VCaP (cell line): ENCODE data around the gene MYMX.

Source experiments
- H3K27ac ChIP-seq: fragments of 450-650 bp; 2 replicates; pipeline ENCODE4 v1.5.1; 2017
- TF ChIP-seq, protein P1 (sequence below): fragments of 450-650 bp; conservative IDR thresholded peaks from 2 replicates; pipeline ENCODE4 v1.5.1; 2017; ENCODE audit warnings: mild to moderate bottlenecking, moderate library complexity

MYMX gene

DNA sequence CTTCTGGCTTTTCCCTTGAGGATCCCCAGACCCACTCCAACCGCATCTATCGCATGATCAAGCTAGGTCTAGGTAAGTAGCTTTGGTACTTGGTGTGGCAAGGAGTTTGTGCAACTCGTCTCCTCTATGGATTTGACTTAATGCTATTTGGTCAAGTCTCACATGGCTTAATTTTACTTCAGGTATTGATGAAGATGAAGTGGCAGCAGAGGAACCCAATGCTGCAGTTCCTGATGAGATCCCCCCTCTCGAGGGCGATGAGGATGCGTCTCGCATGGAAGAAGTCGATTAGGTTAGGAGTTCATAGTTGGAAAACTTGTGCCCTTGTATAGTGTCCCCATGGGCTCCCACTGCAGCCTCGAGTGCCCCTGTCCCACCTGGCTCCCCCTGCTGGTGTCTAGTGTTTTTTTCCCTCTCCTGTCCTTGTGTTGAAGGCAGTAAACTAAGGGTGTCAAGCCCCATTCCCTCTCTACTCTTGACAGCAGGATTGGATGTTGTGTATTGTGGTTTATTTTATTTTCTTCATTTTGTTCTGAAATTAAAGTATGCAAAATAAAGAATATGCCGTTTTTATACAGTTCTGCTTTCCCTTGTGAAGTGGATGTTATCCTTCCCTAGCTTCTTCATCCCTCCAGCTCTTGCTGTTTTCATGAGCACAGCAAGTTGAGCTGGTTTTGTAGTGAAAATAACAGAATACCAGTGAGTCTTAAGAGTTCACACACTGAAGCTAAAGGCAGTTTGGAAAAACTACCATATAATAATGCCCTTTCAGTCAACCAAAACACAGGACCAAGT lies 36.8 kb downstream of the MYMX start:
- TF ChIP-seq, protein P1, sequence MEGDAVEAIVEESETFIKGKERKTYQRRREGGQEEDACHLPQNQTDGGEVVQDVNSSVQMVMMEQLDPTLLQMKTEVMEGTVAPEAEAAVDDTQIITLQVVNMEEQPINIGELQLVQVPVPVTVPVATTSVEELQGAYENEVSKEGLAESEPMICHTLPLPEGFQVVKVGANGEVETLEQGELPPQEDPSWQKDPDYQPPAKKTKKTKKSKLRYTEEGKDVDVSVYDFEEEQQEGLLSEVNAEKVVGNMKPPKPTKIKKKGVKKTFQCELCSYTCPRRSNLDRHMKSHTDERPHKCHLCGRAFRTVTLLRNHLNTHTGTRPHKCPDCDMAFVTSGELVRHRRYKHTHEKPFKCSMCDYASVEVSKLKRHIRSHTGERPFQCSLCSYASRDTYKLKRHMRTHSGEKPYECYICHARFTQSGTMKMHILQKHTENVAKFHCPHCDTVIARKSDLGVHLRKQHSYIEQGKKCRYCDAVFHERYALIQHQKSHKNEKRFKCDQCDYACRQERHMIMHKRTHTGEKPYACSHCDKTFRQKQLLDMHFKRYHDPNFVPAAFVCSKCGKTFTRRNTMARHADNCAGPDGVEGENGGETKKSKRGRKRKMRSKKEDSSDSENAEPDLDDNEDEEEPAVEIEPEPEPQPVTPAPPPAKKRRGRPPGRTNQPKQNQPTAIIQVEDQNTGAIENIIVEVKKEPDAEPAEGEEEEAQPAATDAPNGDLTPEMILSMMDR: peak; percentile 82
- H3K27ac ChIP-seq: peak overlapping the region; percentile 32; the same call in 1 of the 2 replicates

DNA sequence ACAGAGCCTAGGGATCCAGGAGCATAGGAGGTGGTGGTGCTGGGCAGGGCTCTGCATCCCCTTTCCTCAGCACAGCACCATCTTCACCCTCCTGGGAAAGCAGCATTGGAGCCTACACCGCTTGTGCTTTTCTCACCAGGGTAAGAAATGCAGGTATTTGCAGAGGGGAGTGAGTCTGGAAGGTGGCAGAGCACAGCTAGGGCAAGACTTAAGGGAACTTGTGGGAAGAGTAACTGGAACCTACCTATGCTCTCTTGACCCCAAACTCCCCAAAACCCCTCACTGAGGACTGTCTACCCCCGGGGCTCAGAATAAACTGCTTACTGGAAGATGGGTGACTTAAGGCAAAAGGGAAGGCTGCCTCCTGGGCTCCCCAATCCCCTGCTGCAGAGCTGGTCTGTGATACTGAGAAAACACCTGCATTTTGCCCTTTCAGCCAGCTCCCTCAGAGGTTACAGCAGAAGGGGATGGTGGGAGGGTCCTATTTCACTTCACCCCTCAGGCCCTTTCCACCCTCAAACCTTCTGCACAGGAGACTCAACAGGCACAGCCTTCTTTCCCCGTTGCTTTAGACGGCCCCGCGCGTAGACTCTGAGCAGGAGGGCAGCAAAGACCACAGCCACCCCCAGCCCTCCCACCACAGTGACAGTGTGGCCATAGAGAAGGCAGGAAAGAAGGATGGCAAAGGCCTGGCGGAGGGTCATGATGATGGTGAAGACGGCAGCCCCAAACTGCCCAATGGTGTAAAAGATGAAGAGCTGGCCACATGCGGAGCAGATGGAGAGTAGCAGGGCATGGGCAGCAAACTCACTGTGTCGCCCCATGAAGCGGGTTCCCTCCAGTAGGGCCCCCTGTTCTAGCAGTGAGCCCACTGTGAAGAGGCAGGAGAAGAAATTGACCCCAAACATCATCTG lies 37.7 kb downstream of the MYMX start:
- TF ChIP-seq, protein P1: no peak
- H3K27ac ChIP-seq: peak overlapping the region; percentile 13; the same call in 1 of the 2 replicates

DNA sequence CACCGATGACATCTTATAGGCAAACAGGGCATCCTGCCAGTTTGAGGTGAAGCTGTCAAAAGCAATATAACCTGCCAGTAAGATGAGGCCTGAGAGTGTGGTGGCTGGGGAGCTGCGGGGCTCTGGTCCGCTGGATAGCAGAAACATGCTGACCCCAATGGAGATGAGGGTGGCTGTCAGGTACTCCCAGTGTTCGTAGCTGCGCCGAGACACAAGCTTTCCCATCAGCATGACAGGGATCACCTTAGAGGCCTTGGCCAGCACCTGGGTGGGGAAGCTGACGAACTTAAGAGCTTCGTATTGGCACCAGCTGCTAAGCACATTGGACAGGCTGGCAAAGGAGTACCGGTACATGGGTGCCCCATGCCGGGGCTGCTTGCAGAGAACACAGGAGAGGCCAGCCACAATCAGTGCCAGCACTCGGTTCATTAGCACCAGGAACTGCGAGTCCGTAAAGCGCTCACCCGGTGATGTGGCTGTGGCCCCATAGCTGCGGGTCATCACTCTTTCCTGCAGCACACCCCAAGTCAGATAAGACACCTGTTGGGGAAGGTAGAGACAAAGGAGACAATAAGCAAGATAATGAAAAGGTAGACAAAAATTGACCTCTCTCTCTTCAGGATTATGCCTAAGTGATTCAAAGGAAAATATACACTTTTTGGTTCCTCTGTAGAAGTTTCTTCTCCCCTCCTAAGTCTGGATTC lies 38.5 kb downstream of the MYMX start:
- peak overlapping the region; percentile 95 for H3K27ac ChIP-seq
- TF ChIP-seq, protein P1: no peak

DNA sequence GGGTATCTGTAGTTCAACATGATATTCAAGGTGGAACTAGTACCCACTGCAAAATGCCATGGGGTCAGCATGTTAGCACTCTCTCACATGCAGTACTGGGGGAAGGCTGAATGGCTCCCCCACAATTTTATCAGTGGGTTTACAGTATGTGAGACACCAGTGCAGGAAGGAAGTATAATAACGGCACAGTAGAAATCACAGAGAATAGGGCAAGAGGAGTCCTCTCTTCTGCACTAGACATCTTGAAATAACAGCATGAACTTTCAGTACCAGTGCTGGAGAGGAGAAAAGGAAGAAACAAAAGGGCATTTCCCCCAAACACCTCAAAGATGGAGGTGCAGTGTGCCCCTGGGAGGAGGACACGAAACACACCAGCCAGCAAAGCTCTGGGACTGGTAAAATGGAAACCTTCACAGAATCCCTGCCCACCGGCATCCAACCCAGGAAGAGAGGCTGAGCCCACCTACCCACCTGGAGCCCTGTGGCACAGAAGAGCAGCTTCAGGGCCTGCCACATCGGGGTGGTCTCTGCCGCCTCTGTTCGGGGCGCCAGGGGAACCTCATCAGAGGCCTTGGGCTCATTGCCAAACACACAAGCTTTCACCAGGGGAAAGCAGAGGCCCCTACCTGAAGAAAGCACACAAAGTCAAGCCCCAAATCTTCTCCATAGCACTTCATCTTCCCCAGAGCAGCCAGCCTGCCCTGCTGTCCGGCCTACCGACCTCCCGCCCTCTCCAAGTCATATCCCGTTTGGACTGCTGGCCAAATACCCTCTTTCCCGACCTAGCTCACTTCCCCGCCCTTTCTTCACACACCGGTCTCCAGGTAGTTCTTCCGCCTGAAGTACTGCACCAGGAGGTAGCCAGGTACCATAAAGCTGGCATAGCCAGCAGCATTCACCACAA lies 39.4 kb downstream of the MYMX start:
- peak overlapping the region; percentile 95 for H3K27ac ChIP-seq
- TF ChIP-seq, protein P1: no peak

DNA sequence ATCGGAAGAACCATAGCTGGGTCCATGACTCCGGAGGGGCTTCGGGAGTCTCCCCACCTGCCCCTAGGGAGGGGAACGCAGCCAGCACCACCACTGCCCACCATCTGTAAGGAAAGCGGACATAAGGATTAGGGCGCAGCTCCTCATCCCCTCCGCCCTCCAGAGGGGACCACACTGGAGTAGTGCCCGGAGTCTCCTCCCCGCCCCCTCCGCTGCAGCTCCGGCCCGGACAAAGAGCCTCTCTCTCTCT lies 40.0 kb downstream of the MYMX start:
- peak overlapping the region; percentile 95 for H3K27ac ChIP-seq
- TF ChIP-seq, protein P1: no peak

DNA sequence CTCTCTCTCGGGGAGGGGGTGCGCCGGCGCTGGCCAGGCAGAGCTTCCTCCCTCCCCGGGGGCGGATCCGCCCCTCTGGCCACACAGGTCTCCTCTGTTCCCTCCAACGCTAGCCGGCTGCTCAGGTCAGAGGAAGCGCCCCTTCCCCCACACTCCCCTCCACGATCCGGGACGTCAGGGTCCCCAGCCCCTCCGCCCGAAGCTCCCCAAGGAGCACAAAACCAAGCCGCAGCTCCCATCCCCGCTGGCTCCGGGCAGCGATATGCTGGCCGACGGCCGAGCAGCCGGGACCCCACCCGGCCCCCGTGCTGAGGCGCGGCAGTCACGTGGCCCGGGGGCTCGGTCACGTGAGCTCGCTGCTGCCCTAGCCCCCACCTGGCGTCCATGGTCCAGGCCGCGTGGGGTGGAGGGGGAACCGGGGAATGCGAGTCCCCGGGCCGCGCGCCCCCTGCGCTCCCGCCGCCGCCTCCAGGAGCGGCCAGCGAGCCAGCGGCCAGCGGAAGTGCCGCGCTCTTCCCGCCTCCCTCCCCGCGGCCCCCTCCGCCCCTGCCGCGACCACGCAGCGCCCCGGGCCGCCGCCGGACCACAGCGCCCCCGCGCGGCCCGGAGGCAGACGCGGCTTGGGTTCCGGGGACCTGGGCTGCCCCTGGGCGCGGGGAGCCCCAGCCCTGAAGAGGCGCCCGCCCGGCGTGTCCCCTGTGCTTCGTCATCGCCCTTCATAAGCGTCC lies 40.5 kb downstream of the MYMX start, which contains the start of gene SLC35B2:
Gene SLC35B2 (minus strand): TSS at position 504 of the 728 bp plus-strand sequence. CDS start 118 bp downstream, at position 386.
- TF ChIP-seq, protein P1: peak; percentile 99
- peak within 1 kb of the TSS; percentile 95 for H3K27ac ChIP-seq
